GM04504 (cell line): Measurements from ENCODE around the gene ITPR1.
"Not testable (repeated sequence)": the region's sequence is repeated elsewhere in the genome, so short reads cannot be mapped to it uniquely, and the experiment has no call there.

Source experiments
- DNase-seq: peaks from one replicate; pipeline ENCODE4 v3.0.0-alpha.2; 2012; ENCODE audit warnings: low read depth

ITPR1 gene

DNA sequence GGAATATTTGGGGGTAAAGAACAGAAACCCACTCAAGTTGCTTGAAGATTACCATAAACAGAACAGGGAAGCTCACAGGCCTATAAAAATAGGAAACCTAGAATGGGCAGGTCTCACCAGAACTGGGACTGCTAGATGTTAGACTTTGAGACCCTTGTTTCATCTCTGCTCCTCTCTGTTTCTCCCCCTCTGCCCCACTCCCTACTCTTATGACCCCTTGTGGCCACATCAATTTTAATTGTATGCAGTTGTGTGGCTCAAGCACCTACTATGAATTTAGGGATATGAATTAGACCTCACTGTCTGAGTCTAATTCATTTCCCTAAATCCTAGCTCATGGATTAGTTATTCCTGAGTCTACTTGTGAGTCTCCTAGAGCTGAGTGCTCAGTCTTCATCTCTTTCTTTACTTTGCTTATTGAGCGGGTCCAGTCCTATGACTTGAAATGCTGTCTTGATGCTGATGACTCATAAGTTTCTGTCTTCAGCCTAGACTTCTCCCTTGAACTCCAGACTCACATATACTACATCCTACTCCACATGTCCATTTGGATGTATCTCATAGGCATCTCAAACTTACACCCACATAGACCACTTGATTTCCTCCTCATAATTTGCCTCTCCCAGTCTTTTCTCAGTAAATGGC lies 78.7 kb downstream of the ITPR1 start:
- DNase-seq = no peak

DNA sequence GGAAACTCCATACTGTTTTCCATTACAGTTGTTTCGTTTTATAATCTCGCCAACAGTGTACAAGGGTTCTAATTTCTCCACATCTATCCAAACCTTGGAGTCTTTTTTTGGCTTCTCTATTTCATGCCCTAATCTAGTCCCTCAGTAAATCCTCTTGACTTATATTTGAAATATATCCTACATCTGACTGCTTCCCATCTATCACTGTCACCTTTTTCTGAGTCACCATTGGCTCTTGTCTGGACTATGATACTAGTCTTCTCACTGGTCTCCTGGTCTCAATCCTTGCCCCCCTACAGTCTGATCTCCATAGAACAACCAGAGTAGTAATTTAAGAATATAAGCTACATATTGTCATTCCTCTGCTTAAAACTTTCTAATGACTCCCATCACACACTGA lies 80.0 kb downstream of the ITPR1 start:
- no peak for DNase-seq

GRCh38 chr3:4574426-4574965 lies 81.3 kb downstream of the ITPR1 start:
- no peak for DNase-seq

GRCh38 chr3:4575381-4575780 lies 82.2 kb downstream of the ITPR1 start:
- no peak for DNase-seq

DNA sequence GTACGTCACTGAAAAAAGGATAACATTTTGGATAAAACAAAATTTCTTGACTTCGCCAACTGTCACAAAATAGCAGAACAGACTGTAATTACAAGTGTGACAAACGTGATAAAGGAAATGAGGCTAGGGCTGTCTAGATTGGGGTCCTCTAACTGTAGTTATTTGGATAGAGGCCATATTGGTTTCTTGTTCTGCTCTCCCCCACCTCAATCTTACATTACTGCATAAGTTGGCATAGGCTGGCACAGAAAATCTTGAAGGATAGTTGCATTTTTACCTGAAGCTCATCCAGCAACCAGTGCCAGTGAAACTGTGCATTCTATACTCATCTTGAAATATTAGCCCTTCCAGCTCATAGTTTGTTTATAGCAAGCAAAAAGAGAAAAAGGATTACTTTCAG lies 84.6 kb downstream of the ITPR1 start:
- no peak for DNase-seq

DNA sequence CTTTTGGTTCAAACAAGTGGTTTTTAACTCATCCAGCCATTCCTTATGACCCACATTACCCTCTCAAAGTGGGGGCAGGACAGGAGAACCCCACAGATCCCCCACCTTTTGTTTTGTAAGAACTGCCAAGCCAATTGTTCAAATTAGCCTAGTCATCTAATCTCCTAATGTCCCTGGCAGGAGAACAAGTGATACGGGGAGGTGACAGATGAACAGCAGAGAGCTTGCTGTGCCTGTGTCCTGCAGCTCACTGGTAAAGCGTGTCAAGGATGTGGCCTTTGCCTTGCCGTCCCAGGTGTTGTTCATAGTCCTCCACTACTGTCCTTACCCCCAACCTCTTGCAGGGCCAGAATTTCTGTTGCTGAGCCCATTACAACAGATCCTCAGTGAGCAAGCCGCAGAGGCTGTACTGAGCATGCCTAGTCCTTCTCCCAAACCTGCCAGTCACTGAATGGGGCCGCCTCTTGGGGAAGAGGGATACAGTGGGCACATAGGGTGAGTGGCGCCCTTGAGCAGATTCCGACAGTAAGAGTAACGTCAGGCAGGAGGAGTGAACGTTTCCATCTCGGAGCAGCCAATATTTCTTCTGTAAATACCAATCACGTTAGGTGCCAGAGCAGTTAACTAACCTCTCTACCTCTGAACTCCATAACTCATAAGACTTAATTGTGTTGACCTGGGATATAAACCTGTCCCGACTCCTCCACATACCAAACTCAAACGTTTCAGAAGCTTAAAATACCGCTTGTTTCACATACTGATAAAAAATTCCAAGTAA lies 87.4 kb downstream of the ITPR1 start:
- no peak for DNase-seq

DNA sequence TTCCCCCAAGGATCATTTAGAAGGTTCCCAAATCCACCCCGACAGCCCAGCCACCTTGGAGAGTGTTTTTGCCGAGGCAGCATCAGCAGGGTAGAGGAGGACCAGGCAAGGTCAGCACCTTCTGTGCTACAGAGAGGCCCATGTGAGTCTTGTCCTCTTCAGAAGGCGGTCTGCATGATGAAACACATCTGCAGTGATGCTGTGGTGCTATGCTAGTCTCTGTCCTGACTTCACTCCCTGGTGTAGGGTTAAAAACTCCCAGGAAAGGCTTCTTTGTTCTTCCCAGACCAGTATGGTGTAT lies 87.9 kb downstream of the ITPR1 start:
- no peak for DNase-seq

DNA sequence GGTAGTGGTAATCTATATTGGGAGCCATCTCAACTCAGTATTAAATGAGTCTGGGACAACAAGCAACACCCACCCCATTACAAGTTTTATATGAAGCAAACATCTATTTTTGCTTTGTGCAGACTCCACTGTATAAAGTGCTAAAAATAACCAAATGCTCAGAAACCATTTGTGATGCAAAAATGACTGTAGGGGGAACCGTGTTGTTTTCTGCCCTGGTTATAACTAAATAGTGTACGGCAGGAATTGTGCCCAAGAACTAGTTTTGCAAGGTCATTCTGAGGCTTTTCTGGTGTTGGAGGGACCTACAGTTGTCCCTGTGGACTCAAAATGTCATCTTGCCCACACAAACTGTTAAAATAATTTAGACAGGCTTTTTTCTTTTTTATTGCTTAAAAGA lies 88.3 kb downstream of the ITPR1 start:
- no peak for DNase-seq

DNA sequence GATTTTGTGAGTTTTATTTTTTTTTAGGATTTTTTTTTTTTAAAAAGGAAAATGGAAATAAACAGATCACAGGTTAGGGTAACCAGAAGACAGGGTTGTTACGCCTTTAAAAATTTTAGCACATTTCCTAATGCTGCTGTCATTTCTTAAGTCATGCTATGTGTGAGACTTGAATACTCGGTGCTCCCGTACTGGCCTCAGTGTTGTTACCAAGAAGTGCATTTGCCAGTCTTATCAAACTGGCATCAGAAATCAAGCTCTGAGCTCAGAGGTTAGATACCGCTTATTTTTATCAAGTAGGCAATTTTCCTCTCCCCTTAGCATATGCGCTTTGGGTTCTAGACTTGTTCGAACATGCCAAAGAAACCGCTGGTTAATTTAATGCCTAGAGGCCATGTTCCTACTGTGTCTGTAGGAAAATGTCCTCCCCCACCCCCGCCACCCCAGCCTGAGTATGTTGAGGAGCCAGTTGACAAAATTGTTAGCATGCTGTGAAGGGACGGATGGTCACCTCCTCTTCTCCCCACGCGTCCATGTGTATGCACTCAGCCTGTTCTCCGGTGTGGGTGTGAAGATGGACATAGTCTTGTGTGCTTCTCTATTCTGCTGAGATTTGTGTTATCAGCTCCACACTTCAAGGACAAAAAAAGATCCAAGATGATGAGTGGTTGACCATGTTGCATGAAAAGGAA lies 88.9 kb downstream of the ITPR1 start:
- DNase-seq = no peak

- DNase-seq = no peak
These were observed 89.5 kb downstream of the ITPR1 start for GRCh38 chr3:4582624-4583023.

DNA sequence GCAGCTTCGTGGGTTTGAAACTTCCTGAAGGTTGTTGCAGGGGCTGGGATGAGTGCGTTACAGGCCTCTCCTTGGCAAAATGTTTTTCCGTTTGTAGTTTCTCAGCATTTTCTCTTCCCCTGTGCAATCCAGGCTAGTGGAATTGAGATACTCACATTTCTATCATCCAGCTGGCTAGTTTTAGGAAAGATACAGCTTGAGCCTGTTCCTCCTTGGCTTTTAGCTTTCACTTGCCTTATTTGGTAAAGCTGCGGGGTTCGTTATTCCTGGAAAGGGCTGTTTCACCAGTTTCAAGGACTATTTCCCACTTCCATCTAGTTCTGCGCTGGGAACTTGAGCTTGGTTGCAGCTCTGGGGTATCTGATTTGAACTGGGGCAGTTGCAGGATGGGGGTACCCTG lies 90.3 kb downstream of the ITPR1 start:
- no peak for DNase-seq

DNA sequence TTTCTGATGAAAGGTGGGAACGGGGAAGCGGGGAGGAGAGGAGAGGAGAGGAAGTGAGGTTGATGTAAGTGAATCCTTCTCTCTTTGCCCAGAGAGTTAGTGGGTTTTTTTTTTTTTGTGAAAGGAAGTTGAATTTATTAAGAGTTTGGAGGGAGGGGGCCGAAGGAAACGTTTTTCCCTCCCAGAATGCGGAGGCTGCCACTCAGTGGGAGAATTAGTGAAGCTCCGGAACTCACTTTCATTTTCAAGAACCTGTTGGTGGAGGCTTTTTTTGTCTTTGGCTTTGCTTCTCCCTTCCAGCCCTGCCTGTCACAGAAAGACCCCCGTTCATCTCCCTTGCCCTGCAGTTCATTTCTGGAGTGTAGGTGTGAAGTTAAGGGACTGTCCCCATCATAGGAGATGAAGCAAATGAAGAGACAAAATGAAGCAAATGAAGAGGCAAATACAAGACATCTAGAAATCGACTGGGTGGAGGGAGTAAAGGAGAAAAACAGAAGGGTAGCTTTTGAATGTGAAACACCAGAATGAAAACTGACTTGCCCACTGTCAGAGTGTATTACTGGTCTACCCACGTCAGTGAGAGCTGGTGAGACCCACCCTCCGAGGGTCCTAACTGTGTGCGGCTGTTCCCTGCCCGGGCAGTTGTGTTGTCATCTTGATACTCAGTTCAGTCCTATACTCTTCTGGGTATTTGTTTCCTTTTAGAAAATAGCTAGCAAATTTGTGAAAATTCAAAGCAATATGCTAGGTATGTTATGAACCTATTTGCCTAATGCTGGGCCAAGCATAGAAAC lies 91.5 kb downstream of the ITPR1 start:
- no peak for DNase-seq

DNA sequence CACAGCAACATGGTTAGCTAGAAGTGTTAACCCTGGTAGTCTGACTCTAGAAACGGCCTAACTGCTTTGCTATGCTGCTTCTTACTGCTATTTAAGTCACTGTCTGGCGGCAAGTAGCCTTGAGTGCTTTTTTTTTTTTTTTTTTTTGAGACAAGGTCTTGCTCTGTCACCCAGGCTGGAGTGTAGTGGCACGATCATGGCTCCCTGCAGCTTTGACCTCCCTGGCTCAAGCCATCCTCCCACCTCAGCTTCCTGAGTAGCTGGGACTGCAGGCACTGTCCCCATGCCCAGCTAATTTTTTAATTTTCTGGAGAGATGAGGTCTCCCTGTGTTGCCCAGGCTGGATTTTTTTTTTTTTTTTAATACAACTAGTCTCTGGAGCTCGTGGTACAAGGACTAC lies 93.2 kb downstream of the ITPR1 start:
- DNase-seq = no peak

DNA sequence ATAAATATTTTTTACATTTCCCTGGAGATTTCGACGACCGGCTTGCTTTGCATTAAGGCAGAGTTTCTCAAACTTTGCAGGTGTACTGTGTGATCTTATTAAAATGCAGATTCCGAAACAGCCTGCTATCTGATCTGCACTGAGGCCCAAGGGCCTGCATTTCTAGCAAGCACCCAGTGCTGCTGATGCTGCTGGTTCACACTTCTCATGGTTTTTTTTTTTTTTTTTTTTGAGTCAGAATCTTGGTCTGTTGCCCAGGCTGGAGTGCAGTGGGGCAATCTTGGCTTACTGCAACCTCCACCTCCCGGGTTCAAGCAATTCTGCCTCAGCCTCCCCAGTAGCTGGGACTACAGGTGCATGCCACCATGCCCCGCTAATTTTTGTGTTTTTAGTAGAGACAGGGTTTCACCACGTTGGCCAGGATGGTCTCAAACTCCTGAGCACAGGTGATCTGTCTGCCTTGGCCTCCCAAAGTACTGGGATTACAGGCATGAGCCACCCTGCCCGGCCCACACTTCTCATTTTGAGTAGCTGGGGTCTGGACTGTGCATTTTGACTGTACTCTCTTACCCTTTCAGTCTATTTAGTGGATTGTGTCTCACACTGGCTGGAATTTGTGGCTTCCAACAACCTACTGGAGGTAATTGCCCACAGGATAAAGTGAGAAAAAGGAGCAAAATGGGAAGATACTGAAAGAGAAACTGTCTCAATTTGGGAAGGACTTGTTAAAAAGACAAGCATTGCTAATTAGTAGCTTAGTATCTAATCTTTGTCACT lies 94.1 kb downstream of the ITPR1 start:
- no peak for DNase-seq

DNA sequence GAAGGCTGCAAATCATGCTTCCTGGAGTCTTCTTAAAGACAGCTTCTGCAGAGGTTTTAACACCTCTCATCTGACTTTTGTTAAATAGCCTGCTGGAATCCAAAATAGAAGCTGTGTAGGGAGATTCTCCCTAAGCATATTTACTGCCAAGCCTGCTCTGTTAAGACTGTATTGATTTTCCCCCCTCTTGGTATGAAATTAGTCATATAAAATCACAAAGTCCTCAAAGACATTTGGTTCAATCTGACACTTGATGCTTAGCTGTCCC lies 94.6 kb downstream of the ITPR1 start:
- no peak for DNase-seq

DNA sequence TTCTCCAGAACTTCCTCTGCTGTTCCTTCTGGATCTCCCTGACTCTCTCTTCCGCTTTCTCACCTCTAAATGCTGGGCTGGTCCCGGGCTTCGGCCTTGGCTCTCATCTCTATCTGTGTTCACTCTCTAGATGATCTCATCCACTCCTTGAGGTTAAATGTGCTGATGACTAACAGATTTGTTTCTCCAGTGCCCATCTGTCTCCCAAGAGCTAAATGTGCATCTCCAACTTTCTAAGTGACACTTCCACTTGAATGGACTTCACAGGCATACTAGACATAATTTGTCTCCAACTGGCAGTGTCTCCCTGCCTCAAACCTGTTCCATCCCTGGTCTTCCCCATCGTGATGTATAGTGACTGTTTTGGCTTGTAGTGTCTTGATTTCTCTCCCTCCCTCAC lies 95.3 kb downstream of the ITPR1 start:
- DNase-seq = peak; percentile 27

DNA sequence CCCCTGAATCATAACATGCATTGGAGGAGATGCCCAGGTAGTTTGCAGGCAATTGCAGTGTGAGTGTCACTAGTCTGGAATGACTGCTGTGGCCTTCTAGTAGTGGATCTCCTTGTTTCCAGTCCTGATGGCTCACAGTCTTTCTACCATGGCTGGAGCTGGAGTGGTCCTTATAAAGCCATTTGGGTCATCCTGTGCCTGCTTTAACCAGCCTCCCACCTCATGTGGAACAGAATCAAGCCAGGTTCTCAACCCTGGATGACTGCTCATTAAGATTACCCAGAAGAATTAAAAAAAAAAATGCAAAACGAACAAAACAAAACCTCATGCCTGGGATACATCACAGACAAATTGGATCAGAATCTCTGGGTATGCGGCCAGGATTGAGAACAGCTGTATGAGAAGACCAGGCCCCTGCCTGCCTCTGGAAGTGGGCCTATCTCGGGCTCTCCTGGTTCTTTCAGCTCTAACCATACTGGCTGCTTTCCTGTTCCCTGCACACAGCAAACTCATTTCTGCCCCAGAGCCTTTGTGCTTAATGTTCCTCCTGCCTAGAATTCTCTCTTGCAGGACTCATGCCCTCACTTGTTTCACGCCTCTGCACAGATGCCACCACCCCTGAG lies 96.4 kb downstream of the ITPR1 start:
- DNase-seq = no peak

DNA sequence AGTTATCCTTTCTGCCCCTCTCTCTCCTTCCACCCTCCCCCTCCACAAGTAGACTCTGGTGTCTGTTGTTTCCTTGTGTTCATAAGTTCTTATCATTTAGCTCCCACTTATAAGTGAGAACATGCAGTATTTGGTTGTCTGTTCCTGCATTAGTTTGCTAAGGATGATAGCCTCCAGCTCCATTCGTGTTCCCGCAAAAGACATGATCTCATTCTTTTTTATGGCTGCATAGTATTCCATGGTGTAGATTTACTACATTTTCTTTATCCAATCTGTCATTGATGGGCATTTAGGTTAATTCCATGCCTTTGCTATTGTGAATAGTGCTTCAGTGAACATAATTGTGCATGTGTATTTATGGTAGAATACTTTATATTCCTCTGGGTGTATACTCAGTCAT lies 97.7 kb downstream of the ITPR1 start:
- not testable (repeated sequence) for DNase-seq

GRCh38 chr3:4591669-4592068 lies 98.5 kb downstream of the ITPR1 start:
- DNase-seq = no peak

DNA sequence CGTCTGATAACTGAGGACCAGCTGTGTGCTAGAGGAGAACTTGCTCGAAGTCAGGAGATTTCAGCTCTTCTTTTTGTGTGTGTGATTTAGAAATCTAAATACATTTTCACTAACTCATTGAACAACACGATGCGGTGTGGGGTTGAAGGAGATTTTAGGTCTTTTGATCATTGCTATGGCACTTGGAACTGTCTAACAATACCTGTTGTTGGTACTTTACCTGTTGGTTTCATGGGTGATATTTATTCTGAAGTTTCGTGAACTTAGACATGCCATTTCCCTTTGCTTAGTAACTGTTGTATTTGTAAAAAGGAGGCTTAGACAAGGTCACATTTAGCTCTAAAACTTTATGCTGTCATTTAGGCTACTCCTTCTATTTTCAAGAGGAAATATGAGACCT lies 99.9 kb downstream of the ITPR1 start:
- DNase-seq = no peak

DNA sequence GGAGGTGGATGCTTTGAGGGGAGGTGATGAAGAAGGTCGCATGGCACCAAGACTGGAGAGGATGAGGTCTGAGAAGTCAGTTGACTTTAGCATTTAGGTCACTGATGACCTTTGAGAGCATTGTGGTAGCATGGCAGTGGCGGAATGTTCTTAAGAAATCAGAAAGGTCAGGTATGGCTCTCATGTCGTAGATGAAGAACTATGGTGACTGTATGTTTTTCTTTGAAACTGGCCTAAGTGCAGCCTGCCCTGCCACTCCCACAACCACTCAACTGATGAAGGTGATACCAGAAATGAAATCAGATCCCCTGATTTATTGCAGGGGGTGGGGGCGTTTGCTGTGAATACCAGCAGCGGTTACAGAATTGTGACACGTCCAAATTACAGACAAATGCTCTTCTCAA lies 102.6 kb downstream of the ITPR1 start:
- no peak for DNase-seq

DNA sequence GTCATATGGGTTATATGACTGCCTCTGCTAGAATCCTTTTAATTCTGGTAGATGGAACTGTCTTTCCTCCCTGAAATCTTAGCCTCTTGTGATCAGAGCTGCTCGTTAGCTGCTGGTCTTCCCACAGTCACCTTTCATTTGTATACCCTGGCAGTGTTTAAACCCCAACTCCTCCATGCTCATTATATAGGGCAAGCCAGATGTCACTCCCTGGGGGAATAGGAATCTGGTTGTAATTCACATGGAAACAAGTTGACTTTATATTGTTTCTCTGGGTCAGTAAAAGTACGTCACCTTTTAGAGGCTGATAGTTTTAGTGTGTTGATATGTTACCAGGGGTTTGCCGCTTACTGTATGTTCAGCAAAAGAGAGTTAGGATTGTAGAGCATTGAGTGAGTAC lies 103.5 kb downstream of the ITPR1 start:
- DNase-seq = no peak
